Measurements from ENCODE around the gene GALR3. TPM values are rescaled to one million over a fixed set of nuclear protein-coding genes. Genes with fewer than 3 reads are reported as not detected.

GALR3 gene
- total and polyA plus RNA-seq, 2 experiments from 2014 or later: 0.29 TPM; not detected in 1

GRCh38 chr22:37782340-37783168, 40.6 kb upstream of the GALR3 start:
- no peak for DNase-seq (ENCODE audit: low spot score)

GRCh38 chr22:37784829-37785495, 38.2 kb upstream of the GALR3 start:
- DNase-seq (ENCODE audit: low spot score): peak; percentile 73
- no peak overlapping the region for H2AFZ ChIP-seq
- no peak for TF ChIP-seq EZH2 (IDR thresholded peaks at IDR 0.05; ENCODE audit: borderline replicate concordance)
- TF ChIP-seq, protein P1, sequence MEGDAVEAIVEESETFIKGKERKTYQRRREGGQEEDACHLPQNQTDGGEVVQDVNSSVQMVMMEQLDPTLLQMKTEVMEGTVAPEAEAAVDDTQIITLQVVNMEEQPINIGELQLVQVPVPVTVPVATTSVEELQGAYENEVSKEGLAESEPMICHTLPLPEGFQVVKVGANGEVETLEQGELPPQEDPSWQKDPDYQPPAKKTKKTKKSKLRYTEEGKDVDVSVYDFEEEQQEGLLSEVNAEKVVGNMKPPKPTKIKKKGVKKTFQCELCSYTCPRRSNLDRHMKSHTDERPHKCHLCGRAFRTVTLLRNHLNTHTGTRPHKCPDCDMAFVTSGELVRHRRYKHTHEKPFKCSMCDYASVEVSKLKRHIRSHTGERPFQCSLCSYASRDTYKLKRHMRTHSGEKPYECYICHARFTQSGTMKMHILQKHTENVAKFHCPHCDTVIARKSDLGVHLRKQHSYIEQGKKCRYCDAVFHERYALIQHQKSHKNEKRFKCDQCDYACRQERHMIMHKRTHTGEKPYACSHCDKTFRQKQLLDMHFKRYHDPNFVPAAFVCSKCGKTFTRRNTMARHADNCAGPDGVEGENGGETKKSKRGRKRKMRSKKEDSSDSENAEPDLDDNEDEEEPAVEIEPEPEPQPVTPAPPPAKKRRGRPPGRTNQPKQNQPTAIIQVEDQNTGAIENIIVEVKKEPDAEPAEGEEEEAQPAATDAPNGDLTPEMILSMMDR (IDR thresholded peaks at IDR 0.05; ENCODE audit: poor library complexity): no peak
- TF ChIP-seq EZH2phosphoT487 (IDR thresholded peaks at IDR 0.05; ENCODE audit: low read depth, severe bottlenecking, unreplicated experiment): no peak
- no peak overlapping the region for H3K4me2 ChIP-seq
- peaks cover 14% of the 10 kb centered on the region for H3K4me1 ChIP-seq (ENCODE audit: insufficient read depth)
- H3K27ac ChIP-seq: peak overlapping the region; percentile 78
- H3K4me3 ChIP-seq: no peak overlapping the region
- H3K27me3 ChIP-seq: no peaks in the 10 kb centered on the region
- no peaks in the 10 kb centered on the region for H3K9me3 ChIP-seq (ENCODE audit: low read depth)
- no peaks in the 10 kb centered on the region for H3K36me3 ChIP-seq (replicated peaks; ENCODE audit: insufficient read depth, low read depth)
- H4K20me1 ChIP-seq (ENCODE audit: insufficient read depth, poor library complexity, severe bottlenecking): no peaks in the 10 kb centered on the region
- no peaks in the 10 kb centered on the region for H3K79me2 ChIP-seq
- 58% methylated on average over 11 of the region's 11 CpGs for WGBS (ENCODE audit: low lambda C conversion rate, missing lambda C conversion rate)
- H3K9me2 ChIP-seq (replicated peaks; ENCODE audit: insufficient read depth): no peaks in the 10 kb centered on the region

More at GRCh38 chr22:37782340-37783168, 40.6 kb upstream of the GALR3 start:
- 57% methylated on average over 18 of the region's 18 CpGs for WGBS (ENCODE audit: low lambda C conversion rate, missing lambda C conversion rate)
- Histone ChIP-seq H2AFZ (no peak overlapping the region), H3K4me1 (ENCODE audit: insufficient read depth) (peaks cover 14% of the 10 kb centered on the region), H3K9me2 (replicated peaks; ENCODE audit: insufficient read depth) (no peaks in the 10 kb centered on the region), H3K4me3 (no peak overlapping the region), H3K4me2 (no peak overlapping the region), H3K79me2 (no peaks in the 10 kb centered on the region), H4K20me1 (ENCODE audit: insufficient read depth, poor library complexity, severe bottlenecking) (no peaks in the 10 kb centered on the region), H3K27me3 (no peaks in the 10 kb centered on the region), H3K27ac (no peak overlapping the region), H3K9me3 (ENCODE audit: low read depth) (no peaks in the 10 kb centered on the region), H3K36me3 (replicated peaks; ENCODE audit: insufficient read depth, low read depth) (no peaks in the 10 kb centered on the region)
- TF ChIP-seq EZH2phosphoT487 (IDR thresholded peaks at IDR 0.05; ENCODE audit: low read depth, severe bottlenecking, unreplicated experiment) (no peak), EZH2 (IDR thresholded peaks at IDR 0.05; ENCODE audit: borderline replicate concordance) (no peak)
- TF ChIP-seq, protein P1 (IDR thresholded peaks at IDR 0.05; ENCODE audit: poor library complexity): no peak

GRCh38 chr22:37790234-37790633, 32.9 kb upstream of the GALR3 start:
- Histone ChIP-seq H2AFZ (no peak overlapping the region), H3K4me2 (no peak overlapping the region), H3K9me3 (ENCODE audit: low read depth) (no peaks in the 10 kb centered on the region), H3K27me3 (no peaks in the 10 kb centered on the region), H3K27ac (no peak overlapping the region), H3K9me2 (replicated peaks; ENCODE audit: insufficient read depth) (no peaks in the 10 kb centered on the region), H3K79me2 (no peaks in the 10 kb centered on the region), H3K4me3 (no peak overlapping the region), H3K4me1 (ENCODE audit: insufficient read depth) (peaks cover 2% of the 10 kb centered on the region), H3K36me3 (replicated peaks; ENCODE audit: insufficient read depth, low read depth) (no peaks in the 10 kb centered on the region), H4K20me1 (ENCODE audit: insufficient read depth, poor library complexity, severe bottlenecking) (no peaks in the 10 kb centered on the region)
- 68% methylated on average over 2 of the region's 2 CpGs for WGBS (ENCODE audit: low lambda C conversion rate, missing lambda C conversion rate)
- TF ChIP-seq EZH2 (IDR thresholded peaks at IDR 0.05; ENCODE audit: borderline replicate concordance) (no peak), EZH2phosphoT487 (IDR thresholded peaks at IDR 0.05; ENCODE audit: low read depth, severe bottlenecking, unreplicated experiment) (no peak)
- TF ChIP-seq, protein P1 (IDR thresholded peaks at IDR 0.05; ENCODE audit: poor library complexity): no peak
- DNase-seq (ENCODE audit: low spot score): no peak
